Measurements from ENCODE around the gene ZNF317.
"Not testable (repeated sequence)": the region's sequence is repeated elsewhere in the genome, so short reads cannot be mapped to it uniquely, and the experiment has no call there.

The ZNF317 gene

GRCh38 chr19:9171393-9171991 lies 31.3 kb downstream of the ZNF317 start:
- in situ Hi-C loops (cut with MboI; ENCODE audit: low sequenced_read_pairs): no loop called here

- in situ Hi-C loops (cut with MboI; ENCODE audit: low sequenced_read_pairs): no loop called here
Observed at GRCh38 chr19:9175326-9175725, 35.1 kb downstream of the ZNF317 start.

GRCh38 chr19:9178901-9179300 lies 38.7 kb downstream of the ZNF317 start, which contains the start of gene OR7D2:
Gene OR7D2, plus strand, starts transcription at chr19:9178979. Its CDS starts 6,803 bp downstream, at chr19:9185782.
- in situ Hi-C loops (cut with MboI; ENCODE audit: low sequenced_read_pairs): no loop called here

- in situ Hi-C loops (cut with MboI; ENCODE audit: low sequenced_read_pairs): no loop called here
Observed at GRCh38 chr19:9183000-9183399, 42.8 kb downstream of the ZNF317 start.

- in situ Hi-C loops (cut with MboI; ENCODE audit: low sequenced_read_pairs): no loop called here
Observed at GRCh38 chr19:9187191-9187590, 47.0 kb downstream of the ZNF317 start.

- in situ Hi-C loops (cut with MboI; ENCODE audit: low sequenced_read_pairs): no loop called here
Observed at GRCh38 chr19:9189535-9189934, 49.3 kb downstream of the ZNF317 start.

GRCh38 chr19:9198044-9198443 lies 57.8 kb downstream of the ZNF317 start:
- in situ Hi-C loops (cut with MboI; ENCODE audit: low sequenced_read_pairs): not testable (repeated sequence)

- in situ Hi-C loops (cut with MboI; ENCODE audit: low sequenced_read_pairs): no loop called here
Observed at GRCh38 chr19:9205501-9206113, 65.4 kb downstream of the ZNF317 start.

Measured in HL-60/S4 treated with retinoic acid at 250 ng/mL for 4 days and 3 days (cell line).